Hematopoietic multipotent progenitor cell treated with erythropoietin and hydrocortisone succinate and interleukin-3 and kit ligand, for 15 days (in vitro differentiated cells): ENCODE results near the gene OTOP2.
A peak's percentile ranks its signal among the peaks of the same experiment; 100 is the strongest.
"Not testable (repeated sequence)": the region's sequence is repeated elsewhere in the genome, so short reads cannot be mapped to it uniquely, and the experiment has no call there.

Experiments used
- DNase-seq: peaks from one replicate; pipeline ENCODE4 v3.0.0-alpha.2; 2015; ENCODE audit warnings: low spot score

Gene OTOP2

GRCh38 chr17:74901353-74902135 lies 22.5 kb upstream of the OTOP2 start:
- no peak for DNase-seq

DNA sequence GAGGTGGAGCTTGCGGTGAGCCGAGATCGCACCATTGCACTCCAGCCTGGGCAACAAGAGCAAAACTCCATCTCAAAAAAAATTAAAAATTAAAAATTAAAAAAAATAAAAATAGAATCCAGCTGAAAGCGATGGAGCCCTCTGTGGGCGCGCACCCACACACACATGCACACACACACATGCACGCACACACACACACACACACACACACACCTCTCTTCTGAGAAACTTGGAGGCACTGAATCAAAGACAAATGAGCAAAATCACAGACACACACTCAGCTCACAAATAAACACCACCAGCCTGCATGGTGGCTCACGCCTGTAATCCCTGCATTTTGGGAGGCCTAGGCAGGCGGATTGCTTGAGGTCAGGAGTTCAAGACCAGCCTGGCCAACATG lies 21.0 kb upstream of the OTOP2 start:
- DNase-seq: no peak

DNA sequence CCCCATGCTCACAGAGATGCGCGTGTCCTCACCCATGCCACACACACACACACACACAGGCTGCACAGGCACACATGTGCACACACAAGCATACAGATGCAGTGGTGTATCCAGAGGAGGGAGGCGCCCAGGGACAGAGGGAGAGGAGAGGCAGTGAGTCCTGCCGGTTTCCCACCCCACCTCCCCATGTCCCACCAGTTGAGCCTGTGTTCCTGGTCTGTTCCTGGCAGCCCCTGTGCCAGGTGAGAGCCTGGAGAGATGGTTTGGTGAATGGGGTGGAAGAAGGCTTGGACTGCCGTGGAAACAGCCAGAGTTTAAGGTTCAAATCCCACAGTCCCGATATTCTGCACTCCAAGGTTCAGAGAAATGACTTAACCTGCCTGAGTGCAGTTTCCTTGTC lies 20.4 kb upstream of the OTOP2 start:
- no peak for DNase-seq

DNA sequence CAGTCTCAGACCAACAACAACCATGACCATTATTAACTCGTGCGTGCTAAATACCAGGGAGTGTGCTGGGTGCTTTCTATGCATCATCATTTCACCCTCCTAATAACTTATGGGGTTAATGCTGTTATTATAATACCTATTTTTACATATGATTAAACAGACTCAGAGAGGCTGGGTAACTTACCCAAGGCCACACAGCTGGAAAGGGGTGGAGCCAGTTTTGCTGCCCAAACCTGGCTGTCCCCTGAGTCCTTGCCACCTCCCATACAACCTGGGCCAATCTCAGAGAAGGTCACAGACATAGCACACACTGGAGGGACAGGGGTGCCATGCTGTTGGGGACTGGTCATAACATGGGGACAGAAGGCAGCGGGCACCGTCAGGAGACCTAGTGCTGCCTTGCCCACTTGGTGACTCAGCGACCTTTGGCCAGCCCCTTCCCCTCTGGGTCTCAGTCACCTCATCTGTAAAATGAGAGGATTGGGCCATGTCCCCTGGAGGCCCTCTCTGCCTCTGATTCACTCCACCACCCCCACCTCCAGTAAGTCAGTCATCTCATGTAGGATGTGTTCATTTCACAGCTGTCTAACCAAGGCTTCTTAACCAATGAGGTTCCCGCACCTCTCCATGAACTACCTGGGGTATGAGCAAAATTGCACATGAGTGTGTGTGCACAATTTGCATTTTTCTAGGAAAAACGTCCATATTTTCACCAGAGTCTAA lies 19.2 kb upstream of the OTOP2 start:
- no peak for DNase-seq

GRCh38 chr17:74906214-74906793 lies 17.8 kb upstream of the OTOP2 start:
- not testable (repeated sequence) for DNase-seq

DNA sequence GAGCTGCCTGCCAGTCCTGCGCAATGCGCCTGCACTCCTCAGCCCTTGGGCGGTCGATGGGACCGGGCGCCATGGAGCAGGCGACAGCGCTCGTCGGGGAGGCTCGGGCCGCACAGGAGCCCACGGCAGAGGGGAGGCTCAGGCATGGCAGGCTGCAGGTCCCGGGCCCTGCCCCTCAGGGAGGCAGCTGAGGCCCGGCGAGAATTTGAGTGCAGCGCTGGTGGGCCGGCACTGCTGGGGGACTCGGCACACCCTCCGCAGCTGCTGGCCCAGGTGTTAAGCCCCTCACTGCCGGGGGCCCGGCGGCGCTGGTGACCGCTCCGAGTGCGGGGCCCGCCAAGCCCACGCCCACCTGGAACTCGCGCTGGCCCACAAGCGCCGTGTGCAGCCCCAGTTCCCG lies 17.1 kb upstream of the OTOP2 start:
- DNase-seq: no peak

GRCh38 chr17:74909097-74909496 lies 15.0 kb upstream of the OTOP2 start:
- DNase-seq: not testable (repeated sequence)

- DNase-seq: not testable (repeated sequence)
These were observed 12.7 kb upstream of the OTOP2 start for GRCh38 chr17:74911423-74911822.

DNA sequence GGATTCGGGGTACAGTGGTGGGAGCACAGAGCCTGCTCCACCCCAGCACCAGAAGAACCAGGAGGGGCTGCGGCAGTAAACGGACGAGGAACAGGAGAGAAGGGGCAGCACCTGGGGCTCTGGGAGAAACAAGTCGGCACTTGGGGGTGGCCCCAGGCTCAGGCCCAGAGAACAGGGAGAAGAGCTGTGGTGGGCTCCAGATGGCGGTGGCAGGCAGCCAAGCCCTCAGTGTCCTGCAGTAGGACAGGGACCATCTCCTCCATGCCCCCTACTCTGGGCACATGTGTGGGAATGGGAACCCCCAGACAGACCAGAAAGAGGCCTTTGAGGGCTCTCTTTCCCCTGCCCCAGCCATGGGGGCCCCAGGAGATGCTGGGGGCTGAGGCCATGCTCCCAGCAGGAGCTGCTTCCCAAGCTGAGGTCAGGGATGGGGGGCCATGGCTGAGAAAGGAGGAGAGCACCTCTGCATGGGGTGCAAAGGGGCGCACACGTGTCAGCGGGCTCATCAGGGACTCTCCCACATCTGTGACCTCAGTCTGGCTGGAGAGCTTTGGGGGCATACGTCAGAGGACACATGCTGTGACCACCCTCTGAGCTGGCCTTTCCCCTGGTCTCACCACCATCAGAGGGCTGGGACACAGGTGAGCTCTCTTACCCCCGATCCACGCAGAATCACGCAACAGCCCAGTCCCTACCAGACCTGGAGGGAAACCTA lies 7.8 kb upstream of the OTOP2 start:
- no peak for DNase-seq

DNA sequence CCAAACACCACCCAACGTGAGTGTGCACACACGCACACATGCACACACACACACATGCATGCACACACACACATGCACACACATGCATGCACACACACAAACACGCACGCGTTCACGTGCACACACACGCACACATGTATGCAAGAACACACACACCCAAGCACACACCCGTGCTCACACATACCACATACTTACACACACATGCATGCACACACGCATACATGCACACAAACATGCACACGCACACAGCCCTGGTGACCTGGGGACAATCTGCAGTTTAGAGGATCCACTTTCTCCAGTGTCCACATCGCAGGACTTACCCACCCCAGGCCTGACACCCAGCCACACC lies 7.2 kb upstream of the OTOP2 start:
- no peak for DNase-seq

DNA sequence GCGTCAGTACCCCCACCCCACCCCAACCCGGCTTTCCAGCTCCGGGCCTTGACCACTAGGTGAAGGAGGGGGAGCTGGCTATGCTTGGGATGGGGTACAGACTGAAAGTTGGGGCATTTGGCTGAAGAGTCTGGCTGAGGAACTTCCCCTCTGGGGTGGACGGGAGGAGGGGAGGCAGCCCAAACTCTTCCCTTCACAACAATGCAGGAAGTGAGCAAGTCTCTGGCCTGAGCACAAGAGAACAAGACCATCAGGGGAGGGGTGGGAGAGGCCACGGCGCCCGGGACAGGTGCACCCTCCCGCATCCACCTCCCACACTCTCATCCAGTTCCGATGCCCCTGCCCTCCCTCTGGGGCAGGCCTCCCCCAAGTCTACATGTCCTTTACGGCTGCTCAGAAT lies 6.6 kb upstream of the OTOP2 start:
- DNase-seq: no peak

DNA sequence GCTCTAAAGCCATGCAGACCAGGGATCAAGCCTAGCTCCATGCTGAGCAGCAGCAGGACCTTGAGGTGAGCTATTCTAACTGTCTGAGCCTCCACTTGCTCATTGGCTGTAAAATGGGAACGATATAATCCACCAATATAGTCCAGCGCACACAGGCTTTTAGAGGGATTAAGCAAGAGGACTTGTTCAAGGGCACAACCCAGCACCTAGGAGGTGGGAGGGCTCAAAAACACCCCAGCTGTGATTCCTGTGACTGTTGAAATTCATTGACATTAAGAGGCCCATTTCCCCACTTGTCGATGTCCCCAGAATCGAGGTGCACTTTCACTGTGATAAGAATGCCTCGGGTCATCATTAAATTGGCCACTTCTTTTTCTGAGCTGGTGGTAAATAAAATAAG lies 5.2 kb upstream of the OTOP2 start:
- DNase-seq: no peak

DNA sequence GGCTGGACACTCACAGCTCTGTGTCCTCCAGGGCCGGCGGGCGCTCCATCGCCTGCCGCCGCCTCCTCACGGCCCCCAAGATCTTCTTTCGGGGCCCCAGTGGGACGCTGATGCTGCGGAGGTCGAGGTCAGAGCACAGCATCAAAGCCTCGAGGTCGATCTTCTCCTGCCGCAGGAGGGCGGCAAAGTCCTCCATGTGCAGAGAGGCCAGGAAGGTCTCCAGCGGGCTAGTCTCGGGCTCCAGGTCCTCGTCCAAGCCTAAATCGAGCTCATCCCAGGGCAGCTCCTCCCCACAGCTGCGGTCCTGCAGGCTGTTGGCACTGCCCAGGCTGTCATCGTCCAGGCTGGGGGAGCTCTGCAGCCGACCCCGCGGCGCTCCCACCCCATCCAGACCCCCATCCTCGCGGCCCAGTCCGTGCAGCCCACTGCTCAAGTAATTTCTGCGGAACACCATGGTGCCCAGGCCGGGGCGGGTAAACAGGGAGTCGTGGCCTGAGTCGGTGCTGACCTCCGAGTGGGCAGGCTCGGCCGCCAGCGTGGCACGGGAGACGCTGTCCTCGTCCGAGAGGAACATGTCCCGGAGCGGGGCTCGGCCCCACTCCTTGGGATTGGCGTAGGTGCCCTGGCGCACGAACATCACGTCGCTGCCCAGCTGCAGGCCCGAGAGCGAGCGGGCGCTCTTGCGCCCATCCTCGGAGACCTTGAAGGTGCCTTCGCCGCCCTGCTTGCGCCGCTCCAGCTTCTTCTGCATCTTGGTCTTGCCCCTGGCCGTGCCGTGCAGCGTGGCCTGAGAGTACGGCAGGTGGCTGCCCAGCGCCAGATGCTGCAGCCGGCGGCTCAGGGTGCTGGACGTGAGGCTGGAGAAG lies 4.4 kb upstream of the OTOP2 start:
- no peak for DNase-seq

DNA sequence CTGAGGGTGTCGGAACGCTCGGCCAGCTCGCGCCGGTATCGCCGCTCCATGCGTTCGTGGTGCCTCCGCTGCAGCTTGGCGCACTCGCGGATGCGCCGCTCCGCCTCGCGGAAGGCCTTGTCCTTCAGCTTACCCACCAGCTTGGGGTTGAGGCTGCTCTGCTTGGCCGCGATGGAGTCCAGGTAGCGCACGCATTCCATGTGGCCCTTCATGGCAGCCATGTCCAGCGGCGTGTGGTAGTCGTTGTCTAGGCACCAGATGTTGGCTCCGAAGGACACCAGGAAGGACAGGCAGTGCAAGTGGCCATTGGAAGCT lies 3.8 kb upstream of the OTOP2 start:
- no peak for DNase-seq

DNA sequence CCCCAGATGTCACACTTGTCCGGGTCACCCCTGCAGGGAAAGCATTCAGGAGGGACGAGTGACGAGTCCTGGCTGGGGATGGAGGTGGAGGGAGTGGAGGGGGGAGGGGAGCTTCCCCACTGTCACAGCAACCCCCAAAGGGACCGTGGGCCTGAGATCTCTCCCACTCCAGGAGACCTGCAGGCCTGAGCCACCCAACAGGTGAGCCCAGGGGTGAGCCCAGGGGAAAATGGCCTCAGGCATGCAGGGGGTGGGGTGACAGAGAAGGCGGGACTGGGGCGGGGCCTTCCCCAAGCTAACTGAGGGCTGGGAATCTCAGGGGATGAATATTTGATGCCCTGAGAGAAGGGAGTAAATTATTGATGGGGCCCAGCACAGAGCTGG lies 3.4 kb upstream of the OTOP2 start:
- no peak for DNase-seq

GRCh38 chr17:74921026-74921681 lies 2.9 kb upstream of the OTOP2 start:
- DNase-seq: no peak

- DNase-seq: no peak
These were observed 2.3 kb upstream of the OTOP2 start for GRCh38 chr17:74921769-74922168.

- DNase-seq: no peak
These were observed 1.9 kb upstream of the OTOP2 start for GRCh38 chr17:74922172-74922571.

DNA sequence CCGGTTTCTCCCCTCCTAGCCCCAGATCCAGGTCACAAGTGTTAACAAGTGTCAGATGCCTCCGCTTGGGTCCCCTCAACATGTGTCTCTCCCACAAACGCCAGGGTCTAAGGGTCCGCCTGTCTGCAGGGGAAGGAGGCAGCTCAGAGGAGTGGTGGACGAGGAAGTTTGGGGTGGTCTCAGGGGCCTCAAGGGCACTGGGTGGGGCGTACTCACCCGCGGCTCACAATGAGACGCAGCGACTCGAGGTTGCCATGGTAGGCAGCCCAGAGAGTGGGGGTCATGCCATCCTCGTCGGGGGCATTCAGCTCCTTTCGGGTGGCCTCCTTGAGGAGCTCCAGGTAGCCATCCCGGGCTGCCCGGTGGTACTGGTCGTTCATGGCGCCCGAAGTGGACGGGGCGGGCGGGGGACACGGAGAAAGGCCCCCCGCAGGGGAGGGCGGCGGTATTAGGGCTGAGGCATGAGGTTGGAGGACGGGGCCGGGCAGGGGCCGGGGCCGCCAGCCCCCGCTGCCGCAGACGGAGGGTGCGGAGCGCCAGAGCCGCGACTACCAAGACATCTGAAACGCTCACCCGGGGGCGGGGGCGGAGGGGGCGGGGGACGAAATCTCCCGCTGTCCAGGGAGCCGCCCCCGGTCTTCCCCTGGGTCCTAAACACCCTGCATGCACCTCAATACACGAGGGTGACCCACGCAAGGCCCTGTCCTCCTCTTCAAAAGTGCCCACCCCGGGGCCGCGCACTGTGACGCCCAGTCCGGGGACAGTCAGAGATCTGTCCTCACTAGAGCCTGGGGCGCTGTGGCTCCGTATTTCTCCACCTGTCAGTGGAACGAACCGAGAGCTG lies 1.2 kb upstream of the OTOP2 start, which contains the start of gene USH1G:
USH1G (minus strand) TSS at position 562 of the 844 bp plus-strand sequence; CDS start at position 380, 182 bp downstream.
- DNase-seq: no peak

GRCh38 chr17:74923538-74924249 lies 379 bp upstream of the OTOP2 start:
- peak; percentile 64 for DNase-seq
